Erythroblast (primary cell): ENCODE results near the gene HES5.

Experiments used
- DNase-seq, 2 experiments: peaks; one replicate each; lab custom pipeline; 2025; lab: John Stamatoyannopoulos, UW
- GATA1 ChIP-seq: IDR thresholded peaks from 2 replicates; pipeline ENCODE4 v1.6.1; 2011; ENCODE audit warnings: low read depth, mild to moderate bottlenecking, control low read depth, low read length, moderate library complexity
- POLR2A ChIP-seq: IDR thresholded peaks from 2 replicates; pipeline ENCODE4 v1.6.1; 2011; ENCODE audit warnings: mild to moderate bottlenecking, low read length

The HES5 gene

DNA sequence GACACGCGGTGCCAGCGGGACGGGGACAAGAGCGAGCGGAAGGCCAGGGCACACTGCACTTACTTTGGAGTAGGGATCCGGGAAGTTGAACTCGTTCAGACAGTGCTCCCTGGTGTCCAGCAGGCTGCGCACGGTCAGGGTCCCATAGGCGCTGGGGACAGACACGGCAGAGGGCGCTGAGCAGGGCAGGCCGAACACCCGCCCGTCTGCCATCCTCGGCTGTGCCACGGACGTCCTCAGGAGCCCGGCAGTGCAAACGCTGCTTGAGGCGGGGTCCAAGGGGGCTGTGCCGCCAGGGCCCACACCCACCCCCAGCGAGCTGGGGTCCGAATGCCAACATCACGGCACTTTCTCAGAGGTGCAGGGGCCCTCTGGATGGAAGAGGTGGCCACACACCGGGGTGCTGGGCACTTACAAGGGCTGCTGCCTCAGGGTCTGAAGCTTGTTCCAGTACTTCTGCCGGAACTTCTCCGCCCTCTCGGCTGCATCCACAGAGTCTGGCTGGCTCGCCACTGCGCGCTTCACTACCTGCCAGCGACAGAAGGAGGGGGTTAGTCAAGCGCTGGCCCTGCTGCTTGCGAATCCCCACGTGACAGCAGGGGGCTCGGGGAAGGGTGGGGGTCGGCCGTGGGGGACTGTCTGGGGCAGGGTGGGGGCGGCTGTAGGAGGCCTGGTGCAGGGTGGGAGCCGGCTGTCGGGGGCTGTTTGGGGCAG, 16.0 kb downstream of the HES5 start:
- DNase-seq = no peak
- no peak for TF ChIP-seq GATA1
- no peak for TF ChIP-seq POLR2A

DNA sequence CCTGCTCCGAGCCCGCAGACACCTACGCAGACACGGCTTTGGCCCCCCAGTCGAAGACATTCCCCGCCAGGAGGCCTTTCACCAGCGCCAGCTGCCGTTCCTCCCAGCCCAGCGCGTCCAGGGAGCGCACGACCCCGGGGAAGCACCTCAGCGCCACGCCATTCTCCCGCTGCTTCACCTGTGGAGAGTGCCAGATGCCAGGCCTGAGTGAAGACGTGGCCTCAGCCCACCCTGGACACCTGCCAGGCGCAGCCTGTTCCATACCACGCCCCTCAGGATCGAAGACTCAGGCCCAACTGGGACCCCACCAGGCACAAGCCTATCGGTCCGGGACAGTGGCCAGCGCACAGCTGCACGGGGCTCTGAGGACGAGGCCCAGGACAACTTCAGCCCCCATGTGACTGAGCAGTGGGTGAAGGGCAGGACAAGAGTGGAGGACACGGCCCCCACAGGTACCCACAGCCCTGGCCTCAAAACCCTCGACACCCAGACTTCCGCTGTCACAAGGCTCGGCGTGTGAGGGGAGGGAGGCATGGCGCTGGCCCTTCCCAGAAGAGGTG, 17.1 kb downstream of the HES5 start:
- DNase-seq = no peak
- no peak for TF ChIP-seq POLR2A
- no peak for TF ChIP-seq GATA1

DNA sequence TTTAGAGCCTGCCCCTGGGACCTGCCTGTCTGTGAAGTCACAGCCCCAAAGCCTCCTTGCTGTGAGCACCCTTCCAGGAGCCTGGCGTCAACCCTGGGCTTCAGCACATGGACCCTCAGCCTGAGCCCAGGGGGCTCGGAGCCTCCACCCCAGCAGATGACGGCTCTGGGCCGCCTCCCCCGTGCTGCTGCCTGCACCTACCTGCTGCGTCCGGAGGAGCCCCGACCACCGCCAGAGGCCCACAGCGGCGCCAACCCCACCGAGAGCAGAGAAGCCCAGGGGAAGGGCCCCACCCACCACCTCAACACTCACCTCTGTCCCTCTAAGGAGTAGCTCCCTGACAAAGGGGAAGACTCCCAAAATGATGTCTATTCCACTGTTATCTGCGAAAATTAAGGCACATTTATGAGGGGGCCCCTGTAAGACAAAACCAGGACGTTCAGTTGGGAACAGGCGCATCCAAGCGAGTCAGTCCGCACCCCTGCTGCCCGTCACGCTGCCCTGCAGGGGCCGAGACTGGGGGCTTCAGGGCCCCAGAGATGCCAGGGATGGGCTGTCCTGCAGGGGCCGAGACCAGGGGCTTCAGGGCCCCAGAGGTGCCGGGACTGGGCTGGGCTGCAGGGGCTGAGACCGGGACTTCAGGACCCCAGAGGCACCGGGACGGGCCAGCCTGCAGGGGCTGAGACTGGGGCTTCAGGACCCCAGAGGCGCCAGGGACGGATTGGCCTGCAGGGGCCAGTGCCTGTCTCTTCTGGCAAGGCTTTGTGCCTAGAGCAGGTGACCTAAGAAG, 19.5 kb downstream of the HES5 start:
- TF ChIP-seq POLR2A (no peak), GATA1 (no peak)
- DNase-seq = no peak

DNA sequence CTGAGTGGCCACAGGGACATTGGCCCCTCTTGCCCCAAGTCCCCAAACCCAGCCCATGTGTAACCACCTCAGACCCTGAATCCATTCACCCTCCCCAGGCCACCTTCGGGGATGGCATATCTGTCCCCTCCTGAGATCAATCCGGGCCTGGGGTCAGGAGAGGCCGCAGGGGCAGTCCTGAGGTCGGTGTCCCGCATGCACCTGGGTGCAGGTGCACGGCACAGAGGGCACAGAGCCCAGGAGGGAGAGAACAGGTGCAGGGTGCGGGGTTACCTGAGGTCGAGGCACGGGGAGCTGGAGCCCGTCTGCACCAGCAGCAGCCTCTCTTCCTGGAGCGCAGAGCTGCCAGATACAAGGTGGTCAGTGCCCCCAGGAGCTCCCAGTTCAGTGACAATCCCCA, 20.5 kb downstream of the HES5 start:
- TF ChIP-seq POLR2A = no peak
- no peak for TF ChIP-seq GATA1
- DNase-seq = no peak

DNA sequence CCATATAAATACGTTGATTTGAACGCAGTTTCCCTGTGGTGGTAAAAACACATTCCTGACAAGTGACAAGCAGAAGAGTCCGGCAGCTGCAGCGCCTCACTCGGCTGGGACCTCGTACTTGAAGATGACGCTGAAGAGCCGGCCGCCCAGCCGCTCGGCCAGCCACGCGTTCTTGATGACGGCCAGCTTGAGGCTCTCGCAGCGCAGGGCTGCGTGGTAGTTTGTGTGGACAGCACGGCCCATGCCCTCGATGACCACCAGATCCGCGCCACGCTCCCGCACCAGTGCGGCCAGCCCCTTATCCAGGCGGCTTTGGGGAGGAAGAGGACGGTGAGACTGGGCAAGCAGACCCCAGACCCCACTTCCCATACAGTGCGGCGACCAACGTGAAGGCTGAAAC, 21.3 kb downstream of the HES5 start:
- TF ChIP-seq GATA1 (no peak), POLR2A (no peak)
- no peak for DNase-seq

DNA sequence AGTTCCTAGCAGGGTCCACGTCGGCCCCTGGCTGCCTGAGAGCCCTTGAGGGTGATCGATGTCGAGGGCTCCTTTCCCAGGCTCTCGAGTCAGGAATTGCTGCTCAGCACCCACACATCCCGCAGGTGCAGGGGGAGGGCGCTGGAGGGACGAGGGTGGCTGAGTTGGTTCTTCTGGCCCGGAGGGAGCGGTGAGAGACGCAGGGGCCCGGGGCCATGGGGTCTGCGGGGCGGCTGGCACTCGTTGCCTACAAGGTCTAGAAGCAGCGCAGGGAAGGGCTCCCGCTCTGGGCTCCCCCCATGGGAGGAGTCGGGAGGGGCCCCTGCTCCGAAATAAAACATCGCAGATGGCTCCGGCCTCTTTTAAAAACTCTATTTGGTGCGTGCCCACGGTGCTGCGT, 21.9 kb downstream of the HES5 start:
- no peak for TF ChIP-seq GATA1
- TF ChIP-seq POLR2A = no peak
- no peak for DNase-seq

DNA sequence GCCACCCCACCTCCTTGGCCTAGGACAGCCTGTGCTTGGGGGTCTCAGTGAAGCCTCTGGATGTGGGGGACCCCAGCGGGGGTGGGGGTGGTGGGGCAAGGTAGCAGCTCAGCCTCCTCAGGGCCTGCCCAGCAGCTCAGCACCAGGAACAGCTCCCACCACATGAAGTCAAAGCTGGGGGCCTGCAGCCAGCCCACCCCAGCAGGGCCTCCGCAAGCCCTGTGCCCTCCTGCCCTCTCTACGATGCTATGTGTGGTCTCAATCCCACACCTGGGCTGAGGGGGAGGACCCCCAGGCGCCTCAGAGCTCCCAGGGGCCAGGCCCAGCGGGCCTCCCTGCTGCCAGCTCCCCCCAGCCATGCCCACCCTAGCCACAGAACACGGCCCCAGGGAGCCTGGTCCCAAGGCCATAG, 22.3 kb downstream of the HES5 start:
- TF ChIP-seq POLR2A (no peak), GATA1 (no peak)
- no peak for DNase-seq

DNA sequence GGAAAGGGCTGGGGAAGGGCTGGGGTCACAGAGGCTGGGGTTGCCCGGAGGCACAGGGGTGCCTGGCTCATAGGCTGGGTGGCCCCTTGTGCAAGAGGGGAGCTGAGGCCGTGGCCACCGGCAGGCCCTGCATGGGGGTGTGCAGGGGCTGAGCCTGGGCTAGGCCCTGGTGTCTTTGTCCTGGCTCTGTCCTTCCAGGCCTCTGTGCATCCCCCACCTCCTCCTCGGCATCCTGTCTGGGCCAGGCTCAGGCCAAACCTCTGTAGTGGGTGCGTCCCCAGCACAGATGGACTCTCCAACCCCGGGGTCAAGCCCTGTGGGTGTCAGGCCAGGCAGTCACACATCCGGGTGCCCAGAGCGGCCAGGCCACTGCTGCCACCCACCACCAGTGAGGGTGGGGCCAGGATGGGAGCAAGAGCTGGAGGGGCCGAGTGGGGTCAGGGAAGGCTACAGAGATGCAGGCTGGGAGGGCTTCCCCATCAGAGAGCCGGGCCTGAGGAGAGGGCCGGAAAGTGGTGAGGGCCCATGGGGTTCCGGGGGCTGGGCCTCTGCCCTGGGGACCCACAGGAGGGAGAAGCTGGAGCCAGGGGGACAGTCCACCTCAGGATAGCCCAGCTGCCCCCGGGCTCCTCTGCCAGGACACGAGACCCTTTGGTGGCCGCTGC, 23.0 kb downstream of the HES5 start:
- no peak for DNase-seq
- TF ChIP-seq POLR2A (no peak), GATA1 (no peak)

DNA sequence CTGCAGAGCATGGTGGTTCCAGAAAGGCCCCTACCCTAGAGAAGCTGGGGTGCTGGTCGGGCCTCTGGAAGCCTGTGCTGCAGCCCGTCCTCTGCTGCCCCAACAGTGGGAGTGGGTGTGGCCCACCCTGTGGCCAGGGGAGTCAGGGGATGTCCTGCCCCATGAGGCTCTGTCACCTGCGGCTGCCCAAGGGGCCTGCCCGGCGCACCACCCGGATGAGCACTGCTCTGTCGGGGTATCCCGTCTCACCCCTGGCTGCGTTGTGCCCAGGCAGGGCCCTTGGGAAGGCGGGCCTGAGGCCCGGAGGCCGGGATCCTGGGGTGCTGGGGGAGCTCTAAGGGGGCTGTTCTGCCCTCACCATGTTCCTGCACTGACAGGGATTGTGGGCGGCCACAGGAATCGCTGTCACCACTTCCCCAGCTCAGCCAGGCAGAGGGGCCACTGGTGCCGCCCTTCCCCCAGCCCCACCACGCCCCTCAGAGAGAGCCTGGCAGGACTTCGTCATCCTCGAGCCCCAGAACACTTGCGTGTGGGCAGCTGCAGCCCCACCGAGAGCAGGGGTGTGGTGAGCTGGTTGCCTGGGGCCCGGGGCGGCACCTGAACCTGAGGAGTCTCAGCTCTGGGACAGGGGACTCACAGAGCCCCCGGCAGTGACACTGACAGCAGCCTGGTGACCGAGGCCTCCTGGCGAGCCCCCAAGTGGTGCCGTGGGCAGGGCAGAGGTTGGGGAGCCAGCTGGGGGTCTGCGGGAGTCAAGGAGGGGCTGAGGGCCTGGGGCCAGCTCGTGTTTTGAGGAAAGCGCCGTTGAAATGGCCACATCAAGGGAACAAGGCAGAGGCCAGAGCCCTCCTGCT, 23.8 kb downstream of the HES5 start:
- TF ChIP-seq GATA1 (no peak), POLR2A (no peak)
- no peak for DNase-seq

DNA sequence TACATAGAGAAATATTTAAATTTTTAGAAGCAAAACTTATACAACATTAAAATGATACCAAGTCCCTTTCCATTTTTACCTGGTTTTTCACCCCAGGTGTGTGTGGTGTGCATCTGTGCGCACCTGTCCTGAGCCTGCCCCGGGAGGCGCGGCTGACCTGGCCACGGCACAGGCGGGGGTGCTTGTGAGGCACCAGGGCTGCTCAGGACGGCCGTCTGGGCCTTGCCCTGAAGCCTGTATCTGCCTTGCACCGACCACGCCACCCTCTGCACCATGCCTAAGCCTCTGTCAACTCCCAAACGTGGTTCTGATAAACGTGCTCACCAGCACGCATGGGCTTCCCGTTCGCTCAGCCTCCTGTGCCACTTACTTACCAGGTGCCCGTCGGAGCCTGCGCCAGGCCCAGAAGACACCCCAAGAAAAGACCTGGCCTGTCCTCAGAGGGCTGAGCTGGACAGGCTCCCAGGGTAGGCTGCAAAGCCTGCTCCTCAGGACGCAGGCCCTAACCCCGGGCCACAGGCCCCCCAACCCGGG, 24.5 kb downstream of the HES5 start:
- no peak for TF ChIP-seq GATA1
- no peak for TF ChIP-seq POLR2A
- no peak for DNase-seq

DNA sequence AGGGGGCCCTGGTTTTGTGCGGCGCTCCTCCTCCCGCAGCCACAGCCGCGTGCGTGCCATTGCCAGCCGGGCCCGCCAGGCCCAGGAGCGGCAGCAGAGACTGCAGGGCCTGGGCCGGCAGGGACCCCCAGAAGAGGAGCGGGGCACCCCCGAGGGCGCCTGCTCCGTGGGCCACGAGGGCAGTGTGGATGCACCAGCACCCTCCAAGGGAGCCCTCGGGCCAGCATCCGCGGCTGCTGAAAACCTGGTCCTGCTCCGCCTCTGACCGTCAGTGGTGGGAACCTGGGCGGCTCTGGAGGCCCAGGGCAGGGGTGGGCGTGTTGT, 25.2 kb downstream of the HES5 start:
- no peak for DNase-seq
- TF ChIP-seq POLR2A (no peak), GATA1 (no peak)

DNA sequence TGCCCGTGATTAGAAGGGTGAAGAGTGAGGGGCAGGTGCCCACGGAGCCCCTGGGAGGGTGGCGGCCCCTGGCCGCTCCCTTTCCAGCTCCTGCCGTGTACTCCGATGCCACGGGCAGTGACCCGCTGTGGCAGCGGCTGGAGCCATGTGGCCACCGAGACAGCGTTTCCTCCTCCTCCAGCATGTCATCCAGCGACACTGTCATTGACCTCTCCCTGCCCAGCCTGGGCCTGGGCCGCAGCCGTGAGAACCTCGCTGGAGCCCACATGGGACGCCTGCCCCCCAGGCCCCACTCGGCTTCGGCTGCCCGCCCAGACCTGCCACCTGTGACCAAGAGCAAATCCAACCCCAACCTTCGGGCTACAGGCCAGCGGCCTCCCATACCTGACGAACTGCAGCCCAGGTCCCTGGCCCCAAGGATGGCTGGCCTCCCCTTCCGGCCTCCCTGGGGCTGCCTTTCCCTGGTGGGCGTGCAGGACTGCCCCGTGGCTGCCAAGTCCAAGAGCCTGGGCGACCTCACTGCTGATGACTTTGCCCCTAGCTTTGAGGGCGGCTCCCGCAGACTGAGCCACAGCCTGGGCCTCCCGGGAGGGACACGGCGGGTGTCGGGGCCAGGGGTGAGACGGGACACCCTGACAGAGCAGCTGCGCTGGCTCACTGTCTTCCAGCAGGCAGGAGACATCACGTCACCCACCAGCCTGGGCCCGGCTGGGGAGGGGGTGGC, 25.7 kb downstream of the HES5 start:
- TF ChIP-seq GATA1 = no peak

More for the DNA sequence above, 25.7 kb downstream of the HES5 start:
- DNase-seq = no peak
